ENCODE measurements around the gene TMEM184B. TPM values are rescaled to one million over a fixed set of nuclear protein-coding genes. Genes with fewer than 3 reads are reported as not detected.
A peak's percentile ranks its signal among the peaks of the same experiment; 100 is the strongest.

The TMEM184B gene
- total RNA-seq, 2 donors from 2014 or later: 76.0 to 137 TPM

DNA sequence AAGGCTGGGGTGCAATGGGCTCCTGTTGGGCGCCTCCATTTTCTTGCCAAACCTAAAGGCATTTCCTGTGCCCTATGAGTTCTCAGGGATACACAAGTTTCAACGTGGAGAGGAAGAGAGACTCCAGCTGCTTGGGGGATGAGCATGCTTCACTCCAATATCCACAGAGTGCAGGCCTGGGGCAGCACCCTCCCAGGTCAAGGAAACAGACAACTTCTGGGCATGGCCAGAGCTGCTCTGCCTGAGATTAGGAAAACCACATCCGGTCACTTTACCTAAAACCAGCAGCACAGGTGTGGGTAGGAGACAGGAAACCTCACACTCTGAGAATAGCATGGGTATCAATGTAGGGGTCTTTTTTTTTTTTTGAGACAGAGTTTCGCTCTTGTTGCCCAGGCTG lies 28.7 kb downstream of the TMEM184B start:
- WGBS: 71% methylated on average over 4 of the region's 4 CpGs

GRCh38 chr22:38243007-38243765 lies 29.6 kb downstream of the TMEM184B start:
- Histone ChIP-seq H3K9me3 (no peaks in the 10 kb centered on the region), H3K4me3 (no peak overlapping the region), H3K36me3 (no peaks in the 10 kb centered on the region), H3K27me3 (replicated peaks; ENCODE audit: insufficient read depth) (no peaks in the 10 kb centered on the region), H3K27ac (peak overlapping the region; percentile 42 to 65), H3K4me1 (replicated peaks) (peaks cover 11% of the 10 kb centered on the region)
- 39% methylated on average over 20 of the region's 20 CpGs for WGBS
- DNase-seq (ENCODE audit: low spot score): no peak
- intact Hi-C loops (cut with DNase I): no loop called here
- peak; percentile 41 for TF ChIP-seq POLR2AphosphoS5 (IDR thresholded peaks at IDR 0.05)
- TF ChIP-seq, protein P1, sequence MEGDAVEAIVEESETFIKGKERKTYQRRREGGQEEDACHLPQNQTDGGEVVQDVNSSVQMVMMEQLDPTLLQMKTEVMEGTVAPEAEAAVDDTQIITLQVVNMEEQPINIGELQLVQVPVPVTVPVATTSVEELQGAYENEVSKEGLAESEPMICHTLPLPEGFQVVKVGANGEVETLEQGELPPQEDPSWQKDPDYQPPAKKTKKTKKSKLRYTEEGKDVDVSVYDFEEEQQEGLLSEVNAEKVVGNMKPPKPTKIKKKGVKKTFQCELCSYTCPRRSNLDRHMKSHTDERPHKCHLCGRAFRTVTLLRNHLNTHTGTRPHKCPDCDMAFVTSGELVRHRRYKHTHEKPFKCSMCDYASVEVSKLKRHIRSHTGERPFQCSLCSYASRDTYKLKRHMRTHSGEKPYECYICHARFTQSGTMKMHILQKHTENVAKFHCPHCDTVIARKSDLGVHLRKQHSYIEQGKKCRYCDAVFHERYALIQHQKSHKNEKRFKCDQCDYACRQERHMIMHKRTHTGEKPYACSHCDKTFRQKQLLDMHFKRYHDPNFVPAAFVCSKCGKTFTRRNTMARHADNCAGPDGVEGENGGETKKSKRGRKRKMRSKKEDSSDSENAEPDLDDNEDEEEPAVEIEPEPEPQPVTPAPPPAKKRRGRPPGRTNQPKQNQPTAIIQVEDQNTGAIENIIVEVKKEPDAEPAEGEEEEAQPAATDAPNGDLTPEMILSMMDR (IDR thresholded peaks at IDR 0.05): no peak
- TF ChIP-seq POLR2A (IDR thresholded peaks at IDR 0.05): no peak

More for the DNA sequence above, 28.7 kb downstream of the TMEM184B start:
- Histone ChIP-seq H3K27me3 (replicated peaks; ENCODE audit: insufficient read depth) (no peaks in the 10 kb centered on the region), H3K4me1 (replicated peaks) (peaks cover 2% of the 10 kb centered on the region), H3K27ac (no peak overlapping the region), H3K36me3 (no peaks in the 10 kb centered on the region), H3K9me3 (no peaks in the 10 kb centered on the region), H3K4me3 (no peak overlapping the region)
- intact Hi-C loops (cut with DNase I): no loop called here
- TF ChIP-seq POLR2AphosphoS5 (IDR thresholded peaks at IDR 0.05) (no peak), POLR2A (IDR thresholded peaks at IDR 0.05) (no peak)
- TF ChIP-seq, protein P1 (IDR thresholded peaks at IDR 0.05): no peak
- no peak for DNase-seq (ENCODE audit: low spot score)

DNA sequence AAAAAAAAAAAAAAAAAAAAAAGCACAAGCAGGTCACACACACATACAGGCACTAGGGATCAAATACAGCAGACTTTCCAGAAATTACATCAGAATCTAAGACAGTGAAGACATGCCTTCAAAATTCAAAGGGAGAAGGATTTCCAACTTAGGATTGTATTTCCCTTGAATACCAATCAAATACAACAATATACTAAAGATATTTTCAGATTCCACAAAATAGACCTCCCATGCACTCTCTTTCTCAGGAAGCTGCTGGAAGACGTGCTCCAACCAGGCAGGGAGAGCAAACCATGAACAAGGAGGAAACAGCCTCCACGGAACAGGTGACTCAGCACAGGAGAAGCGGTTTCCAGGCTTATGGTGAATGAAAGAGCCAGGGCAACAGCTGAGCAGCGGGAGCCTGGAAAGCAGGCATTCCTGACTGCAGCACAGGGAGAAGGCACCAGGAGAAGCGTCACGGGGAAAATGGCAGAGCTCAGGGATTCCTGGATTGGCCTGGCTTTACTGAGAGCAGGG lies 32.0 kb downstream of the TMEM184B start:
- WGBS: 56% methylated on average over 6 of the region's 6 CpGs
- intact Hi-C loops (cut with DNase I): no loop called here
- Histone ChIP-seq H3K36me3 (no peaks in the 10 kb centered on the region), H3K4me3 (no peak overlapping the region), H3K27me3 (replicated peaks; ENCODE audit: insufficient read depth) (no peaks in the 10 kb centered on the region), H3K27ac (no peak overlapping the region), H3K4me1 (replicated peaks) (peaks cover 20% of the 10 kb centered on the region), H3K9me3 (no peaks in the 10 kb centered on the region)
- DNase-seq (ENCODE audit: low spot score): peak; percentile 36
- peak; percentile 51 for TF ChIP-seq POLR2AphosphoS5 (IDR thresholded peaks at IDR 0.05)
- TF ChIP-seq, protein P1 (IDR thresholded peaks at IDR 0.05): no peak

GRCh38 chr22:38239101-38239761 lies 33.6 kb downstream of the TMEM184B start:
- intact Hi-C loops (cut with DNase I): no loop called here

More at GRCh38 chr22:38239101-38239761, 33.6 kb downstream of the TMEM184B start:
- peak; percentile 36 for DNase-seq (ENCODE audit: low spot score)
- Histone ChIP-seq H3K36me3 (no peaks in the 10 kb centered on the region), H3K4me3 (no peak overlapping the region), H3K27me3 (replicated peaks; ENCODE audit: insufficient read depth) (no peaks in the 10 kb centered on the region), H3K27ac (peak overlapping the region; percentile 53 to 61), H3K4me1 (replicated peaks) (peaks cover 20% of the 10 kb centered on the region), H3K9me3 (no peaks in the 10 kb centered on the region)
- TF ChIP-seq, protein P1 (IDR thresholded peaks at IDR 0.05): peak in 2 of 4 experiments; percentile 11 to 30
- TF ChIP-seq POLR2AphosphoS5 (IDR thresholded peaks at IDR 0.05): no peak
- WGBS: 21% methylated on average over 14 of the region's 14 CpGs

Data from prostate gland (tissue), 2 donors.